HCT116 (cell line): ENCODE results near the gene CALCOCO1. TPM values are rescaled to one million over a fixed set of nuclear protein-coding genes. Genes with fewer than 3 reads are reported as not detected.

ENCODE experiments used
- ATAC-seq: fragments of 200-7000 bp; cut with Tn5 transposase; 2 replicates; pipeline ENCODE4 v1.9.1; 2020; ENCODE audit warnings: mild to moderate bottlenecking, moderate library complexity
- BruUV-seq: library from RNA; stranded (reverse); fragments of 400-500 nt; replicated peaks from 2 replicates; lab custom pipeline; 2021; lab: Mats Ljungman, UMichigan
- CTCF ChIA-PET: fragments of 300-600 bp; sonication (Branson Sonifier 250); formaldehyde crosslinking; loops from one replicate; lab custom pipeline; 2021; ENCODE audit warnings: antibody characterized with exemption; lab: Charles Lee
- POLR2A ChIA-PET: fragments of 300-600, 350-600 bp; sonication (Branson Sonifier 250); formaldehyde crosslinking; loops from one replicate; lab custom pipeline; 2021; ENCODE audit warnings: antibody characterized with exemption; lab: Charles Lee
- RAD21 ChIA-PET, 2 experiments: fragments of 300-600 bp; sonication (Branson Sonifier 250); formaldehyde crosslinking; loops; one replicate each; lab custom pipeline; 2023; ENCODE audit warnings: low total read pairs in 2 of 2; ENCODE audit not compliant: uncharacterized antibody in 2 of 2, unreplicated experiment in 2 of 2, low non-redundant PET in 1 of 2; lab: Charles Lee
- DNase-seq: peaks from one replicate; pipeline ENCODE4 v3.0.0-alpha.2; 2010; ENCODE audit warnings: low read depth, low spot score
- H2AFZ ChIP-seq: fragments of 200-600 bp; shearing (Covaris generic), sonication (generic); 2 replicates; pipeline ENCODE4 v1.6.1; 2017; ENCODE audit warnings: low read depth, mixed run types, mixed read lengths, antibody characterized with exemption, low read length; ENCODE audit not compliant: poor library complexity, severe bottlenecking
- H3K27ac ChIP-seq: 2 replicates; pipeline ENCODE4 v1.5.1; 2012; ENCODE audit warnings: low read depth, low read length
- H3K27me3 ChIP-seq: fragments of 200-600 bp; sonication (generic); 2 replicates; pipeline ENCODE4 v1.6.1; 2016; ENCODE audit warnings: mixed run types, low read length, mixed read lengths; ENCODE audit not compliant: insufficient read depth
- H3K36me3 ChIP-seq, 2 experiments: fragments of 200-500 bp in 1 of 2; fragments of 200-600 bp in 1 of 2; sonication (Bioruptor generic) in 1 of 2; sonication (generic) in 1 of 2; 2 replicates each; pipeline versions ENCODE4 v1.5.1 to v1.6.1; 2014 to 2016; ENCODE audit warnings: low read length in 2 of 2, inconsistent platforms in 1 of 2, mixed read lengths in 1 of 2, mixed run types in 1 of 2; ENCODE audit not compliant: insufficient read depth in 2 of 2, control insufficient read depth in 1 of 2
- H3K4me1 ChIP-seq, 2 experiments: fragments of 200-600 bp in 1 of 2; sonication (generic) in 1 of 2; 2 replicates each; pipeline versions ENCODE4 v1.5.1 to v1.6.1; 2012 to 2017; ENCODE audit warnings: low read length in 2 of 2, inconsistent platforms in 1 of 2, mild to moderate bottlenecking in 1 of 2, mixed read lengths in 1 of 2, mixed run types in 1 of 2, moderate library complexity in 1 of 2; ENCODE audit not compliant: insufficient read depth in 2 of 2, control insufficient read depth in 1 of 2
- H3K4me2 ChIP-seq: fragments of 200-600 bp; sonication (generic); 2 replicates; pipeline ENCODE4 v1.6.1; 2017; ENCODE audit warnings: mixed run types, low read length, mixed read lengths
- H3K4me3 ChIP-seq, 2 experiments: fragments of 200-600 bp in 1 of 2; sonication (generic) in 1 of 2; replicated peaks in 1 of 2; 2 replicates each; pipeline ENCODE4 v1.5.1; 2011 to 2016; ENCODE audit warnings: low read length in 2 of 2, control low read depth in 1 of 2, low read depth in 1 of 2, mild to moderate bottlenecking in 1 of 2, mixed read lengths in 1 of 2, mixed run types in 1 of 2
- H3K79me2 ChIP-seq: fragments of 200-600 bp; sonication (generic); 2 replicates; pipeline ENCODE4 v1.6.1; 2017; ENCODE audit warnings: mild to moderate bottlenecking, mixed run types, low read length, moderate library complexity, mixed read lengths; ENCODE audit not compliant: insufficient read depth
- H3K9ac ChIP-seq: fragments of 200-600 bp; sonication (generic); 2 replicates; pipeline ENCODE4 v1.6.1; 2016; ENCODE audit warnings: low read length, mixed read lengths
- H3K9me2 ChIP-seq: fragments of 200-600 bp; sonication (generic), shearing (Covaris generic); 2 replicates; pipeline ENCODE4 v1.6.1; 2017; ENCODE audit warnings: mixed run types, mild to moderate bottlenecking, moderate library complexity; ENCODE audit not compliant: insufficient read depth
- H3K9me3 ChIP-seq, 2 experiments: fragments of 200-500 bp in 1 of 2; fragments of 200-600 bp in 1 of 2; sonication (Bioruptor generic) in 1 of 2; sonication (generic) in 1 of 2; 2 replicates each; pipeline ENCODE4 v1.6.1; 2014 to 2017; ENCODE audit warnings: low read length in 2 of 2, mixed read lengths in 2 of 2, inconsistent platforms in 1 of 2, low read depth in 1 of 2, mild to moderate bottlenecking in 1 of 2, mixed run types in 1 of 2, moderate library complexity in 1 of 2; ENCODE audit not compliant: control insufficient read depth in 1 of 2, insufficient read depth in 1 of 2
- H4K20me1 ChIP-seq: fragments of 200-600 bp; sonication (generic), shearing (Covaris generic); 2 replicates; pipeline ENCODE4 v1.6.1; 2017; ENCODE audit warnings: mixed run types, mild to moderate bottlenecking, moderate library complexity; ENCODE audit not compliant: insufficient read depth
- ELF1 ChIP-seq: IDR thresholded peaks from 2 replicates; pipeline ENCODE4 v1.6.1; 2012; ENCODE audit warnings: low read depth, borderline replicate concordance
- POLR2A ChIP-seq: IDR thresholded peaks from 2 replicates; pipeline ENCODE4 v1.7.0; 2011; ENCODE audit warnings: borderline replicate concordance; ENCODE audit not compliant: insufficient read depth, insufficient read length; ENCODE audit errors: extremely low read depth
- POLR2AphosphoS5 ChIP-seq: IDR thresholded peaks from 2 replicates; pipeline ENCODE4 v1.6.1; 2011; ENCODE audit warnings: mild to moderate bottlenecking, low read depth, low read length, moderate library complexity
- RAD21 ChIP-seq: IDR thresholded peaks from 2 replicates; pipeline ENCODE4 v1.6.1; 2012; ENCODE audit warnings: low read depth, mild to moderate bottlenecking
- SRF ChIP-seq: IDR thresholded peaks from 2 replicates; pipeline ENCODE4 v1.6.1; 2012; ENCODE audit warnings: low read depth
- TCF7L2 ChIP-seq: IDR thresholded peaks from 2 replicates; pipeline ENCODE4 v1.7.0; 2011; ENCODE audit warnings: borderline replicate concordance, inconsistent platforms; ENCODE audit not compliant: insufficient read depth, insufficient read length; ENCODE audit errors: extremely low read depth
- ZFX ChIP-seq: fragments of 450-650 bp; IDR thresholded peaks from 2 replicates; pipeline ENCODE4 v1.6.1; 2017
- ZNF274 ChIP-seq: fragments of 200-500 bp; sonication (Bioruptor generic); IDR thresholded peaks from 2 replicates; pipeline ENCODE4 v1.6.1; 2014; ENCODE audit warnings: mild to moderate bottlenecking, low read depth, low read length, inconsistent platforms
- intact Hi-C: fragments of 100-400 bp; cut with micrococcal nuclease; formaldehyde crosslinking; loops from 2 replicates; pipeline ENCODE4 v1.10.0; 2022
- total RNA-seq: library from RNA; stranded (reverse); gene quantifications from one replicate; pipeline ENCODE4 v1.2.1, GENCODE V29; 2021; ENCODE audit not compliant: unreplicated experiment
- TF ChIP-seq, protein P1 (sequence below): IDR thresholded peaks from 2 replicates; pipeline ENCODE4 v1.6.1; 2012; ENCODE audit warnings: low read depth
- TF ChIP-seq, protein P2 (sequence below), 3 experiments: fragments of 200-600 bp in 1 of 3; sonication (generic) in 1 of 3; IDR thresholded peaks in 2 of 3; conservative IDR thresholded peaks in 1 of 3; 2 replicates each; pipeline ENCODE4 v1.5.1; 2012 to 2017; ENCODE audit warnings: low read depth in 2 of 3, low read length in 2 of 3, antibody characterized with exemption in 1 of 3, borderline replicate concordance in 1 of 3, control low read depth in 1 of 3, mild to moderate bottlenecking in 1 of 3, mixed read lengths in 1 of 3, mixed run types in 1 of 3, moderate library complexity in 1 of 3; ENCODE audit not compliant: insufficient read depth in 1 of 3
- TF ChIP-seq, protein P3 (sequence below): IDR thresholded peaks from 2 replicates; pipeline ENCODE4 v1.6.1; 2012
- TF ChIP-seq, protein P4 (sequence below): IDR thresholded peaks from 2 replicates; pipeline ENCODE4 v1.6.1; 2011; ENCODE audit warnings: mild to moderate bottlenecking, low read length, moderate library complexity; ENCODE audit not compliant: insufficient replicate concordance; ENCODE audit errors: extremely low read depth

CALCOCO1 gene
- total RNA-seq, 1 experiment from 2014 or later = 42.6 TPM

DNA sequence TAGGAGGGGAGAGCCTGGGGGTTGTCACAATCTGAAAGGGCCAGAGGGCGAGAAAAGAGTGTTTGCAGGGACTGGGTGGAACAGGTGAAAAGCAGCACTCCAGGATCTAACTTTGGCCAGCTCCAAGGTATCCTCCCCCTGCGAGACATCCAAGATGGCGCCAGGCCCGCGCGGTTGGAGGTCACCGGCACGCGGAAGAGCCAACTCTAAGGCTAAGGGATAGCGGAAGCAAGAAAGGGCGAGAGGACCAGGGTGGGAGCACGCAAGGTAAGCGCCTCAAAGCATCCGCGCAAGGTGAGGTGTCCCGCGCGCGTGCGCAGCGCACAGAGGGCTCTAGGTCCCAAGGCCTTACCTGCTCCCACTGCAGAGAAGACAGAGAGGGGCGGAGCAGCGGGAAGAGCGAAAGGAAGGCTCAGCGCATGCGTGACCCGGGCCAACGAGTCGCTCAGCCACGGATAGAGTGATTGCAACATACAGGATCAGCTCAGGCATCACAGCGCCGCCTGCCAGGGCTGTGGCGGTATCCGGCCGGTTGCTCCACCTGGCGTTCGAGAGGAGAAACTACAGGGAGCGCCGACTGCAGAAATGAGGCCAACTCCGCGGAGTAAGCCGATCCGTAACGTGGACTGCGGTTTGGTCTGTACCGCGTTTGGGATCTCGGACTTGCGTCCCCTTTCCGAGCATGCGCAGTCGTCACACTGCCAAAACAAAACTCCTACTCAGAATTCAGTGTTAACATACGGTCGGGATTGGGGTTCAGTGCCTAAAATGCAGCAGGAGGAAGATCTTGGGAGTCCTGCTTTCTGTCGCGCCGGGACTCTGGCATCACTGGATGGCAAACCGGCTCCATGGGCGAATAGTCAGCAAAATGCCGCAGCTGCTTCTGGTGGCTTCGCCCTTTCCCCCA, 51.3 kb downstream of the CALCOCO1 start, which contains the start of gene ATP5MC2 (continued):
- TF ChIP-seq, protein P1, sequence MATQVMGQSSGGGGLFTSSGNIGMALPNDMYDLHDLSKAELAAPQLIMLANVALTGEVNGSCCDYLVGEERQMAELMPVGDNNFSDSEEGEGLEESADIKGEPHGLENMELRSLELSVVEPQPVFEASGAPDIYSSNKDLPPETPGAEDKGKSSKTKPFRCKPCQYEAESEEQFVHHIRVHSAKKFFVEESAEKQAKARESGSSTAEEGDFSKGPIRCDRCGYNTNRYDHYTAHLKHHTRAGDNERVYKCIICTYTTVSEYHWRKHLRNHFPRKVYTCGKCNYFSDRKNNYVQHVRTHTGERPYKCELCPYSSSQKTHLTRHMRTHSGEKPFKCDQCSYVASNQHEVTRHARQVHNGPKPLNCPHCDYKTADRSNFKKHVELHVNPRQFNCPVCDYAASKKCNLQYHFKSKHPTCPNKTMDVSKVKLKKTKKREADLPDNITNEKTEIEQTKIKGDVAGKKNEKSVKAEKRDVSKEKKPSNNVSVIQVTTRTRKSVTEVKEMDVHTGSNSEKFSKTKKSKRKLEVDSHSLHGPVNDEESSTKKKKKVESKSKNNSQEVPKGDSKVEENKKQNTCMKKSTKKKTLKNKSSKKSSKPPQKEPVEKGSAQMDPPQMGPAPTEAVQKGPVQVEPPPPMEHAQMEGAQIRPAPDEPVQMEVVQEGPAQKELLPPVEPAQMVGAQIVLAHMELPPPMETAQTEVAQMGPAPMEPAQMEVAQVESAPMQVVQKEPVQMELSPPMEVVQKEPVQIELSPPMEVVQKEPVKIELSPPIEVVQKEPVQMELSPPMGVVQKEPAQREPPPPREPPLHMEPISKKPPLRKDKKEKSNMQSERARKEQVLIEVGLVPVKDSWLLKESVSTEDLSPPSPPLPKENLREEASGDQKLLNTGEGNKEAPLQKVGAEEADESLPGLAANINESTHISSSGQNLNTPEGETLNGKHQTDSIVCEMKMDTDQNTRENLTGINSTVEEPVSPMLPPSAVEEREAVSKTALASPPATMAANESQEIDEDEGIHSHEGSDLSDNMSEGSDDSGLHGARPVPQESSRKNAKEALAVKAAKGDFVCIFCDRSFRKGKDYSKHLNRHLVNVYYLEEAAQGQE = no peak

DNA sequence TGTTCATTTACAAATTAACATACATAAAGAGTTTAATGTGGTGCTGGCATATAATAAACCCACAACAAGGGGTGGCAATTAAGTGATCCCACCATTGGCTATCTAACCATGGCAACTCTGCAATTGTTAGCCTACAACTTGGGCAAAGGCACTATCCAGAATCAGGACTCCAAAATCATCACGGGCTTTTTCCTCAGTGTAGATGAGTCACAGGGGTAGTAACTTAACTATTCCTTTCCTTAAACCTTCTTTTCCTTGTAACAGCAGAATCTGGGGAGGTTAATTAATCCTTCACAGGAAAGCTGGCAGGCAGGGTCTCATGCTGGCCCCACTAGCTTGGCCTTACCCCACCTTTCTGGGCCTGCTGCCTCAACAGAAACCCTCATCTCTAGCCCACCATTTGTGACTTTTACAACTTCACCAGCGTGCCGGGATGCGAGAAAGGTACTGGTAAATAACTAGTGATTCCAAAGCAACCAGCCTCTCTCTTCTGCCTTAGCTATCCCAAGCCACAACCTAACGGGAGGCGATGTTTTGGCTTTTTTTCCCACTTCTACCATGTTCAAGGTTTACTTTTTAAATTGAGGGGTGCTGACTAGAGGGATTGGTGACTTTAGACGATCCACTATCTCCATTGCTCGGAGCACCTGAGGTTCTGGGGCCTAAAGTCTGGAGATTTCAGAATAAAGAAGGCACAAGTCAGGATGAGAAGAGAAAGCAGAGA, 52.1 kb downstream of the CALCOCO1 start:
- Histone ChIP-seq H3K9me2 (no peaks in the 10 kb centered on the region), H2AFZ (no peak overlapping the region), H4K20me1 (no peaks in the 10 kb centered on the region), H3K36me3 (peaks cover 2 to 19% of the 10 kb centered on the region in 2 experiments; a peak in 1 of 4 replicates), H3K9ac (peak overlapping the region; percentile 85), H3K79me2 (peaks cover 36% of the 10 kb centered on the region), H3K4me3 (peak overlapping the region; percentile 78 to 91), H3K27me3 (no peaks in the 10 kb centered on the region), H3K4me1 (peaks cover 10 to 49% of the 10 kb centered on the region in 2 experiments), H3K27ac (peak overlapping the region; percentile 79), H3K9me3 (no peaks in the 10 kb centered on the region), H3K4me2 (peak overlapping the region; percentile 77)
- RAD21 ChIA-PET = interaction anchor here (1.0 to 1.1 kb wide), 3 partner anchors 16 to 132 kb away, joined by 3 read pairs; no protein-coding TSS in a partner anchor
- CTCF ChIA-PET = interaction anchor here (0.6 to 3.6 kb wide), 19 partner anchors 8 to 354 kb away, joined by 3 to 48 read pairs (median 4); partner anchors contain the start of genes AAAS, MAP3K12 and TARBP2
- POLR2A ChIA-PET = interaction anchor here (0.9 to 1.9 kb wide), 5 partner anchors 16 to 132 kb away, joined by 3 to 7 read pairs (median 3); partner anchors contain the start of gene ATF7
- no peak for DNase-seq
- intact Hi-C loops = loop anchor here (5.0 to 10.0 kb wide), 2 partner anchors 48 to 350 kb away; partner anchors contain the start of genes AAAS and ATF7
- ATAC-seq = no peak
- TSS peak; percentile 65 for BruUV-seq
- TF ChIP-seq, protein P2, sequence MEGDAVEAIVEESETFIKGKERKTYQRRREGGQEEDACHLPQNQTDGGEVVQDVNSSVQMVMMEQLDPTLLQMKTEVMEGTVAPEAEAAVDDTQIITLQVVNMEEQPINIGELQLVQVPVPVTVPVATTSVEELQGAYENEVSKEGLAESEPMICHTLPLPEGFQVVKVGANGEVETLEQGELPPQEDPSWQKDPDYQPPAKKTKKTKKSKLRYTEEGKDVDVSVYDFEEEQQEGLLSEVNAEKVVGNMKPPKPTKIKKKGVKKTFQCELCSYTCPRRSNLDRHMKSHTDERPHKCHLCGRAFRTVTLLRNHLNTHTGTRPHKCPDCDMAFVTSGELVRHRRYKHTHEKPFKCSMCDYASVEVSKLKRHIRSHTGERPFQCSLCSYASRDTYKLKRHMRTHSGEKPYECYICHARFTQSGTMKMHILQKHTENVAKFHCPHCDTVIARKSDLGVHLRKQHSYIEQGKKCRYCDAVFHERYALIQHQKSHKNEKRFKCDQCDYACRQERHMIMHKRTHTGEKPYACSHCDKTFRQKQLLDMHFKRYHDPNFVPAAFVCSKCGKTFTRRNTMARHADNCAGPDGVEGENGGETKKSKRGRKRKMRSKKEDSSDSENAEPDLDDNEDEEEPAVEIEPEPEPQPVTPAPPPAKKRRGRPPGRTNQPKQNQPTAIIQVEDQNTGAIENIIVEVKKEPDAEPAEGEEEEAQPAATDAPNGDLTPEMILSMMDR (IDR thresholded peaks at IDR 0.05 in 2 of 3, conservative IDR thresholded peaks at IDR 0.05 in 1 of 3; ENCODE audit: borderline replicate concordance in 1 of 3, insufficient read depth in 1 of 3, low read depth in 2 of 3, low read length in 2 of 3) = no peak
- TF ChIP-seq POLR2AphosphoS5 (no peak), TCF7L2 (no peak), SRF (no peak), ELF1 (no peak), ZNF274 (no peak), RAD21 (no peak), ZFX (no peak), POLR2A (no peak)
- TF ChIP-seq, protein P3, sequence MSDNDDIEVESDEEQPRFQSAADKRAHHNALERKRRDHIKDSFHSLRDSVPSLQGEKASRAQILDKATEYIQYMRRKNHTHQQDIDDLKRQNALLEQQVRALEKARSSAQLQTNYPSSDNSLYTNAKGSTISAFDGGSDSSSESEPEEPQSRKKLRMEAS = no peak
- TF ChIP-seq, protein P4, sequence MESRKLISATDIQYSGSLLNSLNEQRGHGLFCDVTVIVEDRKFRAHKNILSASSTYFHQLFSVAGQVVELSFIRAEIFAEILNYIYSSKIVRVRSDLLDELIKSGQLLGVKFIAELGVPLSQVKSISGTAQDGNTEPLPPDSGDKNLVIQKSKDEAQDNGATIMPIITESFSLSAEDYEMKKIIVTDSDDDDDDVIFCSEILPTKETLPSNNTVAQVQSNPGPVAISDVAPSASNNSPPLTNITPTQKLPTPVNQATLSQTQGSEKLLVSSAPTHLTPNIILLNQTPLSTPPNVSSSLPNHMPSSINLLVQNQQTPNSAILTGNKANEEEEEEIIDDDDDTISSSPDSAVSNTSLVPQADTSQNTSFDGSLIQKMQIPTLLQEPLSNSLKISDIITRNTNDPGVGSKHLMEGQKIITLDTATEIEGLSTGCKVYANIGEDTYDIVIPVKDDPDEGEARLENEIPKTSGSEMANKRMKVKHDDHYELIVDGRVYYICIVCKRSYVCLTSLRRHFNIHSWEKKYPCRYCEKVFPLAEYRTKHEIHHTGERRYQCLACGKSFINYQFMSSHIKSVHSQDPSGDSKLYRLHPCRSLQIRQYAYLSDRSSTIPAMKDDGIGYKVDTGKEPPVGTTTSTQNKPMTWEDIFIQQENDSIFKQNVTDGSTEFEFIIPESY = no peak
